ENCODE measurements around the gene SYT13.

Gene SYT13

DNA sequence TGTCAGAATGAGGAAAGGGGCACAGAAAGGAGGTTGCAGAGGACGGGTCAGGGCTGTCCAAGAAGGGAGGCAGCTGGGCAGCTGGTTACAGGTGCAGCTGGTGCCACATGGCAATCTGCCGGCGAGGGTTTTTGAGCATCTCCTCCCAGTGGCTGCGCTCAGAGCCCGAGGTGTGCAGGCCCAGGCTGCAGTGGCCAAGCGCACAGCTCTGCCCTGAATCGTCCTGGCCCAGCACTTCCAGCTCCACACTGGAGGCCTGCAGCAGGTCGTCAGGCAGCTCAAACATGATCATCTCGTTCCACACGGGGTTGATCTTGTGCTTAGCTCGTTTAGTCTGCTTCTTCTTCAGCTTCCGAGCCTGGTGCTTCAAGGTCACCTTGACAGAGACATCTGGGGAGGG, 42.2 kb downstream of the SYT13 start:
- H3K4me1 ChIP-seq (ENCODE audit: insufficient read depth, low read length, severe bottlenecking) = no peaks in the 10 kb centered on the region
- TF ChIP-seq EZH2 (IDR thresholded peaks at IDR 0.05; ENCODE audit: borderline replicate concordance, low read length) (no peak), CTCF (IDR thresholded peaks at IDR 0.05; ENCODE audit: low read length) (no peak)
- H3F3A ChIP-seq (ENCODE audit: insufficient read depth, low read length) = no peaks in the 10 kb centered on the region
- no peaks in the 10 kb centered on the region for H3K79me2 ChIP-seq (ENCODE audit: insufficient read depth, low read length)
- no peak overlapping the region for H3K27ac ChIP-seq (ENCODE audit: low read depth, low read length, poor library complexity, severe bottlenecking)
- H3K27me3 ChIP-seq (ENCODE audit: insufficient read depth, low read length) = no peaks in the 10 kb centered on the region; the same call in none of the 2 replicates
- no peak overlapping the region for H2AFZ ChIP-seq (ENCODE audit: low read length)
- H3K9ac ChIP-seq (ENCODE audit: low read length) = no peak overlapping the region
- H4K20me1 ChIP-seq (ENCODE audit: insufficient read depth, low read length) = no peaks in the 10 kb centered on the region
- H3K9me3 ChIP-seq (ENCODE audit: low read length) = no peaks in the 10 kb centered on the region
- H3K36me3 ChIP-seq (ENCODE audit: insufficient read depth, low read length) = no peaks in the 10 kb centered on the region
- no peaks in the 10 kb centered on the region for H3K9me2 ChIP-seq (ENCODE audit: low read depth, low read length)
- H3K4me2 ChIP-seq (ENCODE audit: low read length) = no peak overlapping the region
- no peak overlapping the region for H3K4me3 ChIP-seq (ENCODE audit: low read depth, low read length, poor library complexity, severe bottlenecking)

DNA sequence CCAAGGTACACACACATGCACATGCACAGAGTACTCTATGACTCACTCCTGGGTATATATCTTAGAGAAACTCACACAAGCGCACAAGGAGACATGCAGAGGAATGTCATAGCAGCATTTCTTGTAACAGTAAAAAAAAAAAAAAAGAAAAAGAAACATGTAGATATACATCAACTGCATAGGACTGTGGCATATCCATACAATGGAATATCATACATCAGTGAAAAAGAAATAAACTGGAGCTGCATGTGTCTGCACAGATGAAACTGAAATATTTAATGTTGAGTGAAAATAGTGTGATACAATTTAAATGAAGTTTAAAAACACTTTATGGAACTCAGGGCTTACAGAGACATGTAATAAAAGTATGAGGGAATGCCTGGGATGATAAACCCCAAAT, 46.4 kb downstream of the SYT13 start:
- no peak overlapping the region for H3K4me3 ChIP-seq (ENCODE audit: low read depth, low read length, poor library complexity, severe bottlenecking)
- H3K4me2 ChIP-seq (ENCODE audit: low read length) = no peak overlapping the region
- no peak for TF ChIP-seq CTCF (IDR thresholded peaks at IDR 0.05; ENCODE audit: low read length)
- TF ChIP-seq EZH2 (IDR thresholded peaks at IDR 0.05; ENCODE audit: borderline replicate concordance, low read length) = no peak
- no peaks in the 10 kb centered on the region for H3K4me1 ChIP-seq (ENCODE audit: insufficient read depth, low read length, severe bottlenecking)
- no peaks in the 10 kb centered on the region for H3K9me2 ChIP-seq (ENCODE audit: low read depth, low read length)
- no peak overlapping the region for H3K9ac ChIP-seq (ENCODE audit: low read length)
- no peaks in the 10 kb centered on the region for H3F3A ChIP-seq (ENCODE audit: insufficient read depth, low read length)
- no peaks in the 10 kb centered on the region for H4K20me1 ChIP-seq (ENCODE audit: insufficient read depth, low read length)
- H3K36me3 ChIP-seq (ENCODE audit: insufficient read depth, low read length) = no peaks in the 10 kb centered on the region
- no peak overlapping the region for H2AFZ ChIP-seq (ENCODE audit: low read length)
- no peaks in the 10 kb centered on the region; the same call in none of the 2 replicates for H3K27me3 ChIP-seq (ENCODE audit: insufficient read depth, low read length)
- H3K9me3 ChIP-seq (ENCODE audit: low read length) = no peaks in the 10 kb centered on the region
- no peak overlapping the region for H3K27ac ChIP-seq (ENCODE audit: low read depth, low read length, poor library complexity, severe bottlenecking)
- H3K79me2 ChIP-seq (ENCODE audit: insufficient read depth, low read length) = no peaks in the 10 kb centered on the region

GRCh38 chr11:45238724-45239123, 47.4 kb downstream of the SYT13 start:
- H3K9ac ChIP-seq (ENCODE audit: low read length) = no peak overlapping the region

More at GRCh38 chr11:45238724-45239123, 47.4 kb downstream of the SYT13 start:
- Histone ChIP-seq H4K20me1 (ENCODE audit: insufficient read depth, low read length) (no peaks in the 10 kb centered on the region), H3K4me3 (ENCODE audit: low read depth, low read length, poor library complexity, severe bottlenecking) (no peak overlapping the region), H3K36me3 (ENCODE audit: insufficient read depth, low read length) (no peaks in the 10 kb centered on the region), H3K9me3 (ENCODE audit: low read length) (no peaks in the 10 kb centered on the region), H3K4me2 (ENCODE audit: low read length) (no peak overlapping the region), H3K79me2 (ENCODE audit: insufficient read depth, low read length) (no peaks in the 10 kb centered on the region), H3K4me1 (ENCODE audit: insufficient read depth, low read length, severe bottlenecking) (no peaks in the 10 kb centered on the region), H3K27me3 (ENCODE audit: insufficient read depth, low read length) (no peaks in the 10 kb centered on the region; the same call in 1 of the 2 replicates), H2AFZ (ENCODE audit: low read length) (no peak overlapping the region), H3K27ac (ENCODE audit: low read depth, low read length, poor library complexity, severe bottlenecking) (no peak overlapping the region), H3K9me2 (ENCODE audit: low read depth, low read length) (no peaks in the 10 kb centered on the region), H3F3A (ENCODE audit: insufficient read depth, low read length) (no peaks in the 10 kb centered on the region)
- no peak for TF ChIP-seq EZH2 (IDR thresholded peaks at IDR 0.05; ENCODE audit: borderline replicate concordance, low read length)
- no peak for TF ChIP-seq CTCF (IDR thresholded peaks at IDR 0.05; ENCODE audit: low read length)

Measured in OCI-LY1 (cell line).